M059J (cell line): ENCODE results near the gene NONO. TPM values are rescaled to one million over a fixed set of nuclear protein-coding genes. Genes with fewer than 3 reads are reported as not detected.

Experiments
- total RNA-seq: library from RNA; depleted of rRNA; stranded (reverse); fragments of >200 nt; shearing (Covaris generic); gene quantifications from 2 replicates; pipeline ENCODE4 v1.2.3, GENCODE V29; 2014; rRNA removed

The NONO gene
- total RNA-seq, 1 experiment from 2014 or later = 786 TPM

Other genes with a start within 250 kb of the NONO start
- 93.5 and 100 TPM in 2 replicates for gene SNX12, start 215.3 kb upstream of the NONO start, total RNA-seq
- gene FOXO4, start 187.8 kb upstream of the NONO start, total RNA-seq = 4.2 and 5.2 TPM in 2 replicates
- gene CXorf65, start 176.9 kb upstream of the NONO start, total RNA-seq = not detected in 2 replicates
- gene IL2RG, start 172.1 kb upstream of the NONO start, total RNA-seq = 2.8 and 5.3 TPM in 2 replicates
- 19.6 and 42.5 TPM in 2 replicates for gene MED12, start 165.0 kb upstream of the NONO start, total RNA-seq
- gene NLGN3, start 138.8 kb upstream of the NONO start, total RNA-seq = 0.10 and 0.15 TPM in 2 replicates
- gene GJB1, start 60.4 kb upstream of the NONO start, total RNA-seq = not detected in 2 replicates
- 34.0 and 64.0 TPM in 2 replicates for gene ZMYM3, start 29.5 kb upstream of the NONO start, total RNA-seq
- gene ITGB1BP2, start 18.1 kb downstream of the NONO start, total RNA-seq = 2.2 TPM in 1 of 2 replicates, not detected in the other
- 21.8 and 30.9 TPM in 2 replicates for gene TAF1, start 82.7 kb downstream of the NONO start, total RNA-seq
- gene OGT, start 249.5 kb downstream of the NONO start, total RNA-seq = 52.7 and 67.6 TPM in 2 replicates